GM18873 (cell line): ENCODE data around the gene HAUS8.
"Not testable (repeated sequence)": the region's sequence is repeated elsewhere in the genome, so short reads cannot be mapped to it uniquely, and the experiment has no call there.

Experiments
- ATAC-seq: cut with Tn5 transposase; IDR thresholded peaks from one replicate; pipeline ENCODE4 v1.9.1; 2021; ENCODE audit warnings: mild to moderate bottlenecking, moderate library complexity, moderate number of reproducible peaks; ENCODE audit not compliant: unreplicated experiment, low FRiP score

The HAUS8 gene

DNA sequence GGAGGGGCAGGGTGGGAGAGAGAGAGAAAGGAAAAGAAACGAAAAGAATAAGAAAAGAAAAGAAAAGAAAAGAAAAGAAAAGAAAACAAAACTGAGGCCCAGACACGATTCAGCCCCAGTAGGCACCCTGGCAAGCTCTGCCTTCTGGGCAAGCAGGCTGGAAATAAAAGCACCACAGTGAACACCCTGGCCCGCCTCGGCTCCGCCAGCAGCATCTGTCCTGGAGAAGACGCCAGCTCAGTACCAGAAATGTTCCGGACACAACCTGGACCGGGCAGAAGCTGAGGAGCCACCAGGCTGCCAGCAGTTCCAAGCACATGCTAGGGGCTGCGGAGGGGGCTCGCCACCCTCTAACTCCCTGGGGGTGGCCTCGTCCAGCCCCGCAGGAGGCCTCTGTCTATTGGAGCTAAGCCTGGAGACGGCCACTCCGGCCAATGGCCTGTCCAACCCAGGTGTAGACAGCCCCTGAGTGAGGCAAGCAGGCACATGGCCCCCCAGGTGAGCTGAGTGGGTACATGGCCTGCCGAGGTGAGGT is 37.2 kb downstream of the HAUS8 start:
- no peak for ATAC-seq

- ATAC-seq: no peak
Measured at GRCh38 chr19:17037184-17037583, 38.1 kb downstream of the HAUS8 start.

DNA sequence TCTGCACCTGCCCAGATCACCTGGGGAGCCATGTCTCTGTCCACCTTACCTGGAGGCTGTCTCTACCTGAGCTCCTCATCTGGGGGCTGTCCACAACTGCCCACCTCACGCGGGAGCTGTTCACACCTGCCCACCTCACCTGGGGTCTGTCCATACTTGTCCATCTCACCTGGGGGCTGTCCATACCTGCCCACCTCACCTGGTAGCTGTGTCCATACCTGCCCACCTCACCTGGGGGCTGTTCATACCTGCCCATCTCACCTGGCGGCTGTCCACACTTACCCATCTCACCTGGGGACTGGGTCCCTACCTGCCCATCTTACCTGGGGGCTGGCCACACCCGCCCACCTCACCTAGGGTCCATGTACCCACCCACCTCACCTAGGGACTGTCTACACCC is 38.6 kb downstream of the HAUS8 start:
- no peak for ATAC-seq

DNA sequence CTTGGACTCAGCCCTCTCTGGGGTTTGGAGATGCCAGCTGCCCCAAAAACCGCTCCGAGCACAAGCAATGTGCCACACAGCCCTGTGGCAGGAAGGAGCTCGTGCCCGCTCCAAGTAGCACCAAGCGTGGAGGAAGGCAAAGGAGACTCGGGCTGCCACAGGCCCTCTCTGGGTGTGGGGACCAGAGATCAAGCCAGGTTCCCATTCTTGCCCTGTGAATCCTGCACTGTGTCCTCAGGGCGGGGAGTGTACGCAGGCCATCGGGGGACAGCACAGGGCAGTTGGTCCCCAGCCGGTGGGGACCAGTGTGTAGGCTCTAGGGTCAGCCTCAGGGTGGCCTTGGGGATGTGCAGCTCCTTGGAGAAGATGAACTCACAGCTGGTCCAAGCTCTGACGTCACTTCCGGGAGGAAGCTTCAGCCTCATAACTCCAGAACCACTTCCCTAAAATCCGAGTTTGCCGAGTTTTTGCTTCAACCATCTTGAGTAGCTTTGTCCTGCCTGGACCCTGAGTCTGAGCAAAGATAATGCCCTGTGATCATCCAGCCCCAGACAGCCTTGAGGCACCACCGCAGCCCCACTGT is 39.3 kb downstream of the HAUS8 start:
- no peak for ATAC-seq

GRCh38 chr19:17031741-17032140 is 43.5 kb downstream of the HAUS8 start:
- ATAC-seq: no peak

DNA sequence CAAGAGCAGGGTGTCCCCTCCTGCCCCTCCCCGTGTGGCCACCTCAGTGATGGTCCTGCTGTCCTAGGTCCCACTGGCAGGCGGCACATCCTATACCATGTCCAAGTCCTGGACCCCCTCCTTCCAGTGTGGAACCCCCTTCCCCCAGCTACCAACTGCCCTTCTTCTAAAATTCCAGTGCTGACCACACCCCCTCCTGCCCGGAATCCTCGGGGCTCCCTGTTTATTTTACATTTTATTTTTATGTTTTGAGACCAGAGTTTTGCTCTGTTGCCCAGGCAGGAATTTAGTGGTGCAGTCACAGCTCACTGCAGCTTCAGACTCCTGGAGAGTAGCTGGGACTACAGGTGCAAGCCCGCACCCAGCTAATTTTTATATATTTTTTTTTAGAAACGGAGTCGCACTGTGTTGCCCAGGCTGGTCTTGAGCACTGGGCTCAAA is 47.7 kb downstream of the HAUS8 start:
- ATAC-seq: no peak

DNA sequence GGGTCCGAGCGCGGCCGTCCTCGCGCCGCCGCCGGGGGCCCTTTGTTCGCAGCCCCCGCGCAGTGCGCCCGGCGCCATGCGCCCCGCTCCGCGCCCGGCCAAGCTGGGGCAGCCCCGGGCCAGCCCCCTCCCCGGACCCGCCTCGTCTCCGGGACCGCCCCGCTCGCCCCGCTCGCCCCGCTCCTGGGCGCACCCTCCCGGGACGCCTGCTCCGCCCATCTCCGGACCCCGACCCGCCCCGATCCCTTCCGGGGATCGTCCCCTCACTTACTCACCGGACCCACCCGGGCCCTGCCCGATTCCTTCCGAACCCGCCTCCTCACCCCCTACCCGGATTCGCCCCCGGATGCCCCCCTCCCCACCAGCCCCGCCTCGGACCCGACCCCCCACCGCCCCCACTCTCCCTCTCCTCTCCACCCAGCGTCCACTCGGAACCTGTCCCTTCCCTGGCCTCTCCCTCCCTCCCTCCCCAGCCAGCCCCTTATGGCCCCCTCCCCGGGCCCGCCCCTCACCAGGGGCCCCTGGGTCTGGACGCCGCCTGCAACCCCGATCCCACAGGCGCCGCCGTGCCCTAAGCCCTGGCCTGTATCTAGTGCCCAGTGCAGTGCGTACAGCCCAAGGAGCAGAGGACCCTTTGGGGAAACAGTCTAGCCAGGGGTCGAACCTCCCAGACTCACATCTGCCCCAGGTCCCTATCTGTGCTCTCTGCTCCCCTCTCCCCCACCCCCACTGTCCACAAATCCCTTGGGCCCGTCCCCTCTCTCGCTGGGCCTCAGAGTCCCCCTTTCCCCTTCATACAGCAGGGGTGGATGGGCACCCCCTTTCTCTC is 48.3 kb downstream of the HAUS8 start, which contains the start of gene CPAMD8:
Gene CPAMD8, minus strand, starts transcription at position 105 of the 829 bp plus-strand sequence. CDS start 168 bp downstream, outside the sequence.
- ATAC-seq: no peak

DNA sequence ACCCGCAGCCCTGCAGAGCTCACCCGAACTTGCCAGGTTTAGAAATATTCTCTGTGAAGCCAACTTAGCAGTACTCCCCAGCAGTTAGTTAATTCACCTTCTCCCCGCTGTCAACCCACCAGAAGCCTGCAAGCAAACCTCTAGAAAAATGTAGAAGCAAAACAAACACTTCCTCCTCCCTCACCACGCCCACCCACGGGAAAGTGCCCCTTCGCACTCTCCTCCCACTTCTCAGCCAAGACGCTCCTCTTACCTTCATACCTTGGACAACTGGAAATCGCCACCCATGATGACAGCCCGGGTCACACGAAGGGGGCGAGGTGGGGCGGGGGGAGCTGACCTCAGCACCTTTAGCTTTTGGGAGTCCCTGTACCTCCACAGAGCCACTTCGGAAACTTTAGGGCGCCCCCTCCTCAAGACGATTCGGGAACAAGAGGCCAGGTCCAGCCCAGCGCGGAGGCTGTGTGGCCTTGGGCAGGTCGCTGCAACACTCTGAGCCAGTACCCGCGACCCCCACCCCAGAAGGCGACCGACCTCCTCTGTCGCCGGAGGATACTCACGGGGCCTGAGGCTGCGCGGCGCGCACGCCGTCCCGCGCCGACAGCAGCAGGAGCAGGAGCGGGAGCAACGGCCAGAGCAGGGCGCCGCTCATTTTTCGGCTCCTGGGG is 49.1 kb downstream of the HAUS8 start:
- no peak for ATAC-seq

GRCh38 chr19:17025361-17025760 is 49.9 kb downstream of the HAUS8 start:
- no peak for ATAC-seq

GRCh38 chr19:17024941-17025340 is 50.3 kb downstream of the HAUS8 start:
- ATAC-seq: not testable (repeated sequence)

GRCh38 chr19:17023805-17024204 is 51.4 kb downstream of the HAUS8 start:
- ATAC-seq: no peak

- no peak for ATAC-seq
Measured at GRCh38 chr19:17022738-17023137, 52.5 kb downstream of the HAUS8 start.

GRCh38 chr19:17021793-17022590 is 53.3 kb downstream of the HAUS8 start:
- ATAC-seq: no peak

GRCh38 chr19:17021328-17021727 is 53.9 kb downstream of the HAUS8 start:
- no peak for ATAC-seq

DNA sequence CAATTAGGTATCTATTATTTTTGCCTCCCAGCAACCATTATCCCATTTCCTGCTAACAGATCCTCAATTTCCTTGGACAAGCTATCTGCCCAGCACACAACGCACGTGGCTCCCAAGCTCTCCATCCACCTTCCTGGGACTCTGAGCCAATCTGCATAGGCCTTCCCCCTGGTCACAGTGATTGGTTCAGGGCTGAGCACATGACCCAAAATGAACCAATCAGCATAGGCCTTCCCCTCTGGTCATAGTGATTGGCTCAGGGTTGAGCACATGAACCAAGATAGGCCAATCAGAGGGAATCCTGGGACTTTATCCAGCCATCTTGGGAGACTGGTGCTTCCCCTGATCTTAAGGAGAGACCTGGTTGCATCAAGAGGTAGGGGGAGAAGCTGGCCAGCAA is 54.4 kb downstream of the HAUS8 start:
- ATAC-seq: no peak

GRCh38 chr19:17020385-17020784 is 54.9 kb downstream of the HAUS8 start:
- ATAC-seq: no peak

GRCh38 chr19:17014212-17014861 is 60.9 kb downstream of the HAUS8 start:
- not testable (repeated sequence) for ATAC-seq

- ATAC-seq: no peak
Measured at GRCh38 chr19:17011485-17011884, 63.8 kb downstream of the HAUS8 start.

DNA sequence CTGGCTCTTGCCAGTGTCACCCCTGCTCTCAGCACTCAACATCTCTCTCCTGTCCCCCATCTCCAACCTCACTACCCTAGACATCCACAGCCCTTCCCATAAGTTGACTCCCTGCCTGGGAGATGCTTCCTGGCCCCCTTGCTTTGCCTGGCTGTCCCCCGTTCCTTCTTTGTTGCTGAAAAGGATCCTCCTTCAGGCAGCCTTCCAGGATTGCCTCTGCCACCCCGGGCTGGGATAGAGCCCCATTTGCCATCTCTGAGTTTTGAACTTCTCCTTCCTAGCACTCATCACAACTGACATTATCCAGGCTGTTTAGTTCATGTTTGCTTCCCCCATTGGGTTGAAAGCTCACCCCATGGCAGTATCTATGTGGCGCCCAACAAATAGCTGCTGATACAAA is 68.7 kb downstream of the HAUS8 start:
- no peak for ATAC-seq

DNA sequence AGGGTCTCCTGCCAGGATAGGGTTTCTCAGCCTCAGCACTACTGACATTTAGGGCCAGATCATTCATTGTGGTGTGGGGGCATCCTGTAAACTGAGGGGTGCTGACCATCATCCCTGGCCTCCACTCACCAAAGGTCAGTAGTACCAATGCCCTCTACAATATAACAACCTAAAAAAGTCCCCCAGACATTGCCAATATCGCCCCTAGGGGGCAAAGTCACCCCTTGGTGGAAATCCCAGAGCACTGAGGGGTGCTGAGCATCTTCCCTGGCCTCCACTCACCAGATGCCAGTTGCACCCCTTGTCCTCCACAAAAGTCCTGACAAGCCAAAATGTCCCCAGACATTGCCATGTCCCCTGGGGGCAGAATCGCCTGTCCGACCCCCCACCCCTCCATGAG is 70.3 kb downstream of the HAUS8 start:
- ATAC-seq: no peak
